HG03066 (cell line): Measurements from ENCODE around the gene NAALADL2.
A peak's percentile ranks its signal among the peaks of the same experiment; 100 is the strongest.
"Not testable (repeated sequence)": the region's sequence is repeated elsewhere in the genome, so short reads cannot be mapped to it uniquely, and the experiment has no call there.

Experiments
- ATAC-seq: cut with Tn5 transposase; IDR thresholded peaks from one replicate; pipeline ENCODE4 v1.9.1; 2021; ENCODE audit warnings: low read depth; ENCODE audit not compliant: unreplicated experiment

The NAALADL2 gene

GRCh38 chr3:175118382-175118941 lies 259.3 kb downstream of the NAALADL2 start:
- no peak for ATAC-seq

- no peak for ATAC-seq
Observed at GRCh38 chr3:175121225-175121624, 262.1 kb downstream of the NAALADL2 start.

- no peak for ATAC-seq
Observed at GRCh38 chr3:175127075-175127662, 268.0 kb downstream of the NAALADL2 start.

- no peak for ATAC-seq
Observed at GRCh38 chr3:175129126-175129525, 270.0 kb downstream of the NAALADL2 start.

- ATAC-seq, result no peak
Observed at GRCh38 chr3:175129571-175129970, 270.4 kb downstream of the NAALADL2 start.

GRCh38 chr3:175131866-175132265 lies 272.7 kb downstream of the NAALADL2 start:
- ATAC-seq, result not testable (repeated sequence)

GRCh38 chr3:175132706-175133105 lies 273.6 kb downstream of the NAALADL2 start:
- not testable (repeated sequence) for ATAC-seq

GRCh38 chr3:175144368-175144767 lies 285.2 kb downstream of the NAALADL2 start:
- no peak for ATAC-seq

GRCh38 chr3:175146258-175146657 lies 287.1 kb downstream of the NAALADL2 start:
- ATAC-seq, result no peak

- peak; percentile 91 for ATAC-seq
Observed at GRCh38 chr3:175149675-175150074, 290.5 kb downstream of the NAALADL2 start.

- no peak for ATAC-seq
Observed at GRCh38 chr3:175150812-175151401, 291.8 kb downstream of the NAALADL2 start.

- no peak for ATAC-seq
Observed at GRCh38 chr3:175153595-175153994, 294.5 kb downstream of the NAALADL2 start.

GRCh38 chr3:175155172-175155571 lies 296.0 kb downstream of the NAALADL2 start:
- ATAC-seq, result no peak

GRCh38 chr3:175159202-175159601 lies 300.1 kb downstream of the NAALADL2 start:
- ATAC-seq, result no peak

- ATAC-seq, result no peak
Observed at GRCh38 chr3:175161291-175161690, 302.2 kb downstream of the NAALADL2 start.

- no peak for ATAC-seq
Observed at GRCh38 chr3:175163686-175164085, 304.6 kb downstream of the NAALADL2 start.

- ATAC-seq, result not testable (repeated sequence)
Observed at GRCh38 chr3:175173117-175173516, 314.0 kb downstream of the NAALADL2 start.

- ATAC-seq, result no peak
Observed at GRCh38 chr3:175176556-175176955, 317.4 kb downstream of the NAALADL2 start.

- ATAC-seq, result no peak
Observed at GRCh38 chr3:175179055-175179454, 319.9 kb downstream of the NAALADL2 start.

GRCh38 chr3:175184392-175184791 lies 325.3 kb downstream of the NAALADL2 start:
- no peak for ATAC-seq

GRCh38 chr3:175185903-175186302 lies 326.8 kb downstream of the NAALADL2 start:
- no peak for ATAC-seq

GRCh38 chr3:175186511-175186910 lies 327.4 kb downstream of the NAALADL2 start:
- no peak for ATAC-seq
